GM23248 (cell line): ENCODE data around the gene FTO.

Source experiments
- EZH2 ChIP-seq: fragments of 200-600 bp; sonication (generic); IDR thresholded peaks from 2 replicates; pipeline ENCODE4 v1.6.1; 2018; ENCODE audit warnings: antibody characterized with exemption, mild to moderate bottlenecking; ENCODE audit not compliant: insufficient read depth, poor library complexity, severe bottlenecking
- EZH2phosphoT487 ChIP-seq: fragments of 200-600 bp; sonication (generic); IDR thresholded peaks from 2 replicates; pipeline ENCODE4 v1.6.1; 2018; ENCODE audit warnings: antibody characterized with exemption, moderate library complexity, mild to moderate bottlenecking, low read depth; ENCODE audit not compliant: insufficient read depth

- TF ChIP-seq EZH2 (no peak), EZH2phosphoT487 (no peak)
Measured at GRCh38 chr16:53779186-53779585, 75.2 kb downstream of the FTO start.
